Measurements from ENCODE around the gene POMC.
"Not testable (repeated sequence)": the region's sequence is repeated elsewhere in the genome, so short reads cannot be mapped to it uniquely, and the experiment has no call there.

POMC gene

DNA sequence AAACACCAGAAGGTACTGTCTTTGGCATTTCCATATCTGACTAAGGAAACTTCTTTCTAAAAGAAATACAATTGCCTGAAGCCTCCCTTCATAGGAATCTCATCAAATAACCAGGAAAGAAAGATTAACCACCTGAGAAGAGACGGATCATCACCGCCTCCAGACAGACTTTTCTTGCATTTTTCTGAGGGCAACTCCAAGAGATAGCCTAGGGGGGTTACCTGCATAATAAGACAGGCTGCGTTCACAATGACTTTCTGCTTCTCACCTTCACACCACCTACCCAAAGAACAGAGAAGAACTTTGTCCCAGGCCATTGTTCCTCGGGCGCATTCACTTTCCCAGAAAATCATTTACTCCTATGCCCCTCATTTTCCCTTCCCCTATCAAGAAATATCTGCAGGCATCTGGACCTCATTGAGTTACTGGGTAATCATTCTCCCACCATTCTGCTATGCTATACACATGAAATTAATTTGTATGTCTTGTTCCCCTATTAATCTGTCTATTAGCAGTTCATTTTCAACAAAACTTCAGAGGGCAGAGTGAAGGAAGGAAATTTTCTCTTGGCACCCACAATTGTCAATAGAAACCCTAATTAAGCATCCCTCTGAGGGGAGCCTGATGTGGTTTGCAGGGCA, 8.3 kb upstream of the POMC start:
- DNase-seq (ENCODE audit: low read depth, low spot score), result no peak

DNA sequence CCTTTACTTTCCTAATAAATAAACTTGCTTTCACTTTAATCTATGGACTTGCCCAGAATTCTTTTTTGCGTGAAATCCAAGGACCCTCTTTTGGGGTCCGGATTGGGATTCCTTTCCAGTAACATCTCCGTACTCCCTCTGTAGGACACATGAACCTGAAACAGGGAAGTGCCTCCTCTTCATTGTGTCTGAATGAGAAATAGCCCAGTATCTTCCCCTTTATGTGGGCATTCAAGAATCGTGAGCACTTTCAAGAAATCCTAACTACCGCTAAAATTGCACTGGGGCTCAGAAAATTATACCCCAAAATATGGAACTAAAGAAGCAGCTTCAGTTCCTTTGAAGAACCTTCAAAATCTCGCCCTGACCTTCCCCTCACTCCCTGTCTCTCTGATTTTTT, 7.8 kb upstream of the POMC start:
- no peak for DNase-seq (ENCODE audit: low read depth, low spot score)

DNA sequence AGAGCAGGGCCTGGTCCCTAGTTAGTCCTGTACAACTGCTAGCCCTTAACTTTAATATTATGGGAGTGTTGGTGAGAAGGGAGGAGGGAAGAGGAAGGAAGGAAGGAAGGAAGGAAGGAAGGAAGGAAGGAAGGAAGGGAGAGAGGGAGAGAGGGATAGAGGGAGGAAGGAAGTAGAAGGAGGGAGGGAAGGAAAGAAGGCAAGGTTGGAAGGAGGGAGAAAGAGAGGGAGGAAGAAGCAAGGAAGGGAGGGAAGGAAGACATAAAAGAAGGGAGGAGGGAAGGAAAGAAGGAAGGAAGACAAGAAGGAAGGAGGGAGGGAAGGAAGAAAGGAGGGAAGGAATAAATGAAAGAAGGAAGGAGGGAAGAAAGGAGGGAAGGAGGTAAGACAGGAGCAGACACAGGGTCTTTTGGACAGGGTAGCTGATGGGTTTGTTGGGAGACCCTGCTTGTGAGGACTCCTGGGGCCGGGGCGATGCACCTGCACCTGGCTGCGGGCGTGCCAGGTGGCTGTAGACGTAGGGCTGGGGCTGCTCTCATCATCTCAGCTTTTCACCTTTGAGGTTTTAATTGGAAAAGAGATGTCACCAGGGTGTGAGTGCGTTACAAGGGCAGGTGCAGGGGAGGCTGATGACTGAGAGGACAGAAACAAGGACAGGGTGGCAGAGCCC, 5.9 kb upstream of the POMC start:
- no peak for DNase-seq (ENCODE audit: low read depth, low spot score)

DNA sequence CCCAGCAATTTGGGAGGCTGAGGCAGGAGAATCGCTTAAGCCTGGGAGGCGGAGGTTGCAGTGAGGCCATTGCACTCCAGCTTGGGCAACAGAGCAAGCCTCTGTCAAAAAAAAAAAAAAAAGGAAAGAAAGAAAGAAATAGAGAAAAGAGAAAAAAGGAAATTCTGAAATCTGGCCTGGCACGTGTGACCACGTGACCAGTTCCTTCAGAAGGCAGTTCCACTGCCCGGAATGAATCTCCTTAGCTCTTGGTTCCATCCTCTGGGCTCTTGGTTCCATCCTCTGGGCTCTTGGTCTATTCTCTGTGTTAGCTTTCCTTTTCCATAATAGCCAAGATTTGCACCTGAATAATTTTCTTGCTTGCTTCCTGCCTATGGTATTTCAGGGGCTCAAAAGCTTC, 5.3 kb upstream of the POMC start:
- no peak for DNase-seq (ENCODE audit: low read depth, low spot score)

DNA sequence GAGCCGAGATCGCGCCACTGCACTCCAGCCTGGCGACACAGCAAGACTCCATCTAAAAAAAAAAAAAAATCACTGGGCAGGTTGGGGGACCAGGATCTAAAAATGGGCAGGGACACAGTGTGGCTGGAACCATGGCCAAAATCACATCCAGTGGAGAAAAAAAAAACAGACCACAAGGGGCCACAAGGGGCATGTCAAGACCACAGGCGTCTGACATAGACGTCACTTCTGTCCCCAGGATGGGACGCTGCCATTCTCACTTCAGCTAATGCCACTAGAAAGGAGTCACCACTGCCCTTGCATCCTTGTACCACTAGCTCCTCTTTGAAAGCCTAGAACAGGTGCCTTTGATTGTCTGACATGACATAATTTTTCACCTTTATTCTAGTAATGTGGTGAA, 2.5 kb upstream of the POMC start:
- DNase-seq (ENCODE audit: low read depth, low spot score), result no peak

DNA sequence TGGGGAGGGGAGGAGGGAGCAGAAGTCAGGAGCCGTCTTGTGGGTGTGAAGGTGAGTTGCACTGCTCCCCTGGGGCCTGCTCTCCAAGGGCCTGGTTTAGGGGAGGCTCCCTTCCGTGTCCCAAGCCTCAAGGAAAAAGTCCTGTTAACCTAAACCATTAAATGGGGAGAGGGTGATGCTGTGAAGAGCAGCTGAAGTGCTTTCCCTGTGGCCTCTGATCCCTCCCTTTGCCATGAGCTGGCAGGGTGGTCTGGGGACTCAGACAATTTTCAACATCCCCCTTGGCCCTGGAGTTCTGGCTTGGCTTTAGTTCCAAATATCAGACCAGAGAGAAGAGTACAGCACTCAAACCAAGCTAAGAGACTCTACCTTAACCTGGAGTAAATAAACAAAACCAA, 692 bp upstream of the POMC start:
- no peak for DNase-seq (ENCODE audit: low read depth, low spot score)

DNA sequence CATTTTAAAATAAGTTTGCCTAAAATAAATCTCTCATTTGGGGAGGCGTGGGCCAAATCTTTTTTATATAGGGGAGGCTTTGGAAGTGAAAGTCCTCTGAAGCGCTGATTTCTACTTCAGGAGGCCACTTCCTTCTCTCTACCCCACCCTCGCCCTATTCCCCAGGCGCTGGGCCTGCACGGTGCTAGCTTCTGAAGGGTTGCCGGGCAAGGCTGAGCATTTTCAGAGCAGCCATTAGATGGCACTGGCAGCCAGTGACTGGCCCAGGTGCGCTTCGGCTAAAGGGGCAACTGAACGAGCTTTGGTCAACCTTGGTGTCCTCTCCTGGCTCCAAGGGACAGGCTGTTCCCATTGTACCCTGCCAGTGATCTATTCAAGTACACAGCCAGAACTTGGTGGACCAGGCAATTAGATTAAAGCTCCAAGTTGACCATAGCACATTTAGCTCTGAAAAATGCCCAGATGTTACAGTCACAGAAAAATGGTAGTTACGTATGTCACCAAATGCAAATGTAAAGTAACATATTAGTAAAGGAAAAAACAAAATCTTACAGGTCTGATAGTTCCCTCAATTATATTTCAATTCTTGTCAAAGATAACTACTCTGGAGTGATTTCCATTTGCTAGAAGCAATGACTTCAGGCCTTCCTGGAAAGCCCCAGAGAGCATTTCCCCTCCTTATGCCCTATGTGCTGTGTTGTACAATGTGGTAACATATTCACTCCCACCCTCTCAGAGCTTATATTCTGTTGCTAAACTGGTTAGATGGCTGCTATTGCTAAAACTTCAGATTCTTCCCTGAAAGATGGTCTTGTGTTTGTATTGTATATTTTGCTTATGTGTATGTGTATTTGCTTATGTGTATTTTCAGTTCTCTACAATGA, 2.1 kb downstream of the POMC start:
- DNase-seq (ENCODE audit: low read depth, low spot score), result no peak

DNA sequence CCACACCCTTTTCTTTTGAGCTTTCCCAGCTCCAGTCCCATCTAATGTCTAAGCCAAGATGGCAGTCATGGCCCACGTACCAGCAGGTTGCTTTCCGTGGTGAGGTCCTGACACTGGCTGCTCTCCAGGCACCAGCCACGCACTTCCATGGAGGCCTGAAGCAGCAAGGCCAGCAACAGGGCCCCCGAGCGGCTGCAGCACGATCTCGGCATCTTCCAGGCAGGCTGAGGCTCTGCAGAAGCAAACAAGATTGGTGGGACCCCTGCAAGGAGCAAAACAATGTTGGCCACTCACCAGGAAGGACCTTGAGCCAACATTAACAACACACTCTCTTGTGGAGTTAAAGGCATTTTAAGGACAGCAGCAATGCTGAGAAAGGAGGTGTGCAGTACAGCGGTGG, 3.8 kb downstream of the POMC start:
- no peak for DNase-seq (ENCODE audit: low read depth, low spot score)

DNA sequence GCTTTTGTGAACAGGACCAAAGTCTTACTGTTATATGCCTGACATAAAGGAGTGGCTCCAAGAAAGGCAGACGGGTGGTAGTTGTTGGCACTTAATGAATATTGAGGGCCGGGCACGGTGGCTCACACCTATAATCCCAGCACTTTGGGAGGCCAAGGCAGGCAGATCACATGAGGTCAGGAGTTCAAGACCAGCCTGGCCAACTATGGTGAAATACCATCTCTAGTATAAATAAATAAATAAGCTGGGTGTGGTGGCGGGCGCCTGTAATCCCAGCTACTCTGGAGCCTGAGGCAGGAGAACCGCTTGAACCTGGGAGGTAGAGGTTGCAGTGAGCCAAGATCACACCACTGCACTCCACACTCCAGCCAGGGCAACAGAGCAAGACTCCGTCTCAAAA, 6.3 kb downstream of the POMC start:
- DNase-seq (ENCODE audit: low read depth, low spot score), result not testable (repeated sequence)

DNA sequence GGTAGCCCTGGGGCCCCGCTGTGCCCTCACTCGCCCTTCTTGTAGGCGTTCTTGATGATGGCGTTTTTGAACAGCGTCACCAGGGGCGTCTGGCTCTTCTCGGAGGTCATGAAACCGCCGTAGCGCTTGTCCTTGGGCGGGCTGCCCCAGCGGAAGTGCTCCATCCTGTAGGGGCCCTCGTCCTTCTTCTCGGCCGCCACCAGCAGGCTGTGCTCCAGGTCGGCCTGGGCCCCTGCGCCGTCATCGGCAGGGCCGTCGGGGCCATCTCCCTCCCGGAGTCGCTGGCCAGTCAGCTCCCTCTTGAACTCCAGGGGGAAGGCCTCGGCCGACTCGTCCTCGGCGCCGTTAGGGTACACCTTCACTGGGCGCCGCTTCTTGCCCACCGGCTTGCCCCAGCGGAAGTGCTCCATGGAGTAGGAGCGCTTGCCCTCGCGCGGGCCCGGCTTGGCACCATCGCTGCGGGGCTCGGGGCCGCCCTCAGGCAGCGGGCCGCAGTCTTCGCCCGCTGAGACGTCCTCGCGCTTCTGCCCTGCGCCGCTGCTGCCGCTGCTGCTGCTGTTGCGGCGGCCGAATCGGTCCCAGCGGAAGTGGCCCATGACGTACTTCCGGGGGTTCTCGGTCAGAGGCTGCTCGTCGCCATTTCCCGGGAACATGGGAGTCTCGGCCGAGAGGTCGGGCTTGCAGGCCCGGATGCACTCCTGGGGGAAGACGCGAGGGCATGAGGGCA, 7.2 kb downstream of the POMC start:
- DNase-seq (ENCODE audit: low read depth, low spot score), result no peak

DNA sequence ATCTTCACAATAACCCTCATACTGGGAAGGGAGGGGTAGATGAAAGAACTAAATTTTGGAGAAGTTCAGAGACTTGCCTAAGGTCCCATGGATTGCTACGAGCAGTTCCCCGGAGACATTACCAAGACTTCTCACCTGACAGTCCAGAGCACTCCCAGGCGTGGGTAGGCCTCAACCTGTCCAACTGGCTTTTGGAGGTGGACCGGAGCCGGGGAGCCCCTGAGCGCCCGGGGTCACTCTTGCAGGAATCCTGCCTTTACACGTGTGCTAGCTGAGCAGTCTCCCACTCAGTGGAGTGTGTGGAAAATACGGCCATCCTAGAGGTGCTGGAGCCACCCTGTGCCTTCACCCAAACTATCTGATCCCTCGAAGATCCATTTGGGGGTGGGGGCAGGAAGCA, 8.0 kb downstream of the POMC start:
- DNase-seq (ENCODE audit: low read depth, low spot score), result no peak

DNA sequence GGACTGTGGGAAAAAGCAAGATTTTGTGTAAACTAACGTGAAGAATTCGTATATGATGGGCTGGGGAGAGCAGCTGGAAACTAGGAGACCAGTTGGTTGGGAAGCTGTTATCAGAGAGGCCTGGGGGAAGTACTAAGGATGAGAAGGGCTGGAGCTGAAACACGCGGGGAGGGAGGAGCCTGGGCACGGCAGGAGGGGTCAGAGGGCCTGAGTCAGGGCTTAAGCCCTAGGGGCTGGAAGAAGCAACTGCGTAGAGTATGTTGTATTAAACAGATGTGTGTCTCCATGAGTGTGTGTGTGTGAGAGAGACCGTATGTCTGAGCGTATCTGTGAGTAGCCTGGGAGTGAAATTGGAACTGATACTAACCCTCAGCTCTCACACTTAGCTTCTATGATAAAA, 8.4 kb downstream of the POMC start:
- no peak for DNase-seq (ENCODE audit: low read depth, low spot score)

DNA sequence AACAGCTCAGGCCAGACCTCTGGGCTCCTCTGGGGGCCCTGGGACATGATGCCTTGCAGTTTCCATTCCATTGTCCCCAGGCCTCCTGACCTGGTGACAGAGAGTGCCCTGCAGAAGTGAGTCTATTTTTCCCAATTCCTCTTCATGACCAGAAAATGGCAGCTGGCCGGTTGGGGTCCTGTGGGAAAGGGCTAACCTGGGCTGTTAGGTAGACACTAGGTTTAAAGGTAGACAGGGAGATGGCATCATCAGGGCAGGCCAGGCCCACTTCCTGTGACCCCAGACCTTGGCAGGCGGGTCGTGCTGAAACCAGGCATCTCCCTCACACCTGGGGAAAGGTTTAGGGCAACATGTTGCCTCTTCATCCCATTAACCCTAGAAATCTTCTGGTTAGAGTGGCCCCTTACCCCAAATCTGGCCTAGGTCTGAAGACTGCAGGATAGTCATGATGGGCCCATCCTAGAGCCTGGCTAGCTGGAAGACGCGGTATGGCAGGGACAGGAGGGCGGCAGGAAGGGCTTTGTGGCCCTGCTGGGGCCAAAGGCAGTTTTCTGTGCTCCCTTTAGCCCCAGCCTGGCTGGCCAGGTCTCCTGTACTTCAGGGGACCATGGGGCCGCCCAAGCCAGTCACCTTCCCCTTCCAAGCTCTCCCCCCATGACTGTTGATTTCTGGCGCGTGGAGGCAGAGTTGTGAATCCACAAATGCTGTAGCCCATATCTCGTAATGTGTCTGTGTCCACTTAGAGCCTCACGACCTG, 10.1 kb downstream of the POMC start:
- DNase-seq (ENCODE audit: low read depth, low spot score), result no peak

DNA sequence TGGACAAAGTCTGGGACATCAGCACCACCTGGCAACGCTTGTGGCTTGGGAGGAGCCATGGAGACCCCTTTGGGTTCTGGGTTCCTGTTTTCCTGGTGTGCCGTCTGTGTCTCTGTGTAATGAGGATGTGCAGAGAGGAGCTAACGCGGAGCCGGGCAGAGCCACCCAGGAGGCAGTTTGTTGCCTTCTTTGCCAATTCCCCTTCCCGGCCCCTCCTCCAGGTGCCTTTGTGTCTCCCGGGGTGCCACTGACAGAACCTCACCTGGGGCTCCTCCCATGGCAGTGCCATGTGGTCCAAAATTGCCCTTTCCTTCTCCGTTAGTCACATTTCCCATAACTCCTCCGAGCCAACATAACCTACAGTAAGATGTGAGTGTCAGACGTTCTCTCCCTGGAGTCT, 13.0 kb downstream of the POMC start:
- no peak for DNase-seq (ENCODE audit: low read depth, low spot score)

DNA sequence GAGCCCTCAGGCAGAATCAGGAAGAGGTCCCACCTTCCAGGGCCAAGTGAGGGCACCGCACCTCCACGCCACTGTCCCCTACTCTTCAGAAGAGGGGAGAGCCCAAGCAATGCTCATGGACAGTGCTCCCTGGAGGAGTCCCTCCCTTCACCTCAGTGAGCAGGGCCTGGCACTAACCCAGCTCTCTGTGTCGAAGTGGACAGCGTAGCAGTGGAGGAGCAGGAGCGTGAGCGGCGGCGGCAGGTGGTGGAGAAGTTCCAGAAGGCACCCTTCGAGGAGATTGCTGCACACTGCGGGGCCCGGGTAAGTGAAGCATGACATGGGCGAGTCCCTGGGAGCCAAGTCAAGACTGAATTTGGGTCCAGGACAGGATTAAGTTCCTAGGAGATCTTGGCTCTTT, 16.7 kb downstream of the POMC start:
- no peak for DNase-seq (ENCODE audit: low read depth, low spot score)

DNA sequence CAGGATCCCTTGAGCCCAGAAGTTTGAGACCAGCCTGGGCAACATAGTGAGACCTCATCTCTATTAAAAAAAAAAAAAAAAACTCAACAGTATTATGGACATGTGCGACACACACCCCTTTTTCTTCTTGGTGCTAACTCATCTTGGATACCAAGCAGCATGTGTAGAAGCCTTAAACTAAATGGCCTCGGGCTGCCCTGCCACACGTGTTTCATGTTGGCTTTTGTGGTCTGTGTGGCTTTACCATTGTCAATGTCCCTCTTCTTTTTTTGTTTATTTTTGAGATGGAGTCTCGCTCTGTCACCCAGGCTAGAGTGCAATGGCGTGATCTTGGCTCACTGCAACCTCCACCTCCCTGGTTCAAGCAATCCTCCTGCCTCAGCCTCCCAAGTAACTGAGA, 17.4 kb downstream of the POMC start:
- DNase-seq (ENCODE audit: low read depth, low spot score), result not testable (repeated sequence)

DNA sequence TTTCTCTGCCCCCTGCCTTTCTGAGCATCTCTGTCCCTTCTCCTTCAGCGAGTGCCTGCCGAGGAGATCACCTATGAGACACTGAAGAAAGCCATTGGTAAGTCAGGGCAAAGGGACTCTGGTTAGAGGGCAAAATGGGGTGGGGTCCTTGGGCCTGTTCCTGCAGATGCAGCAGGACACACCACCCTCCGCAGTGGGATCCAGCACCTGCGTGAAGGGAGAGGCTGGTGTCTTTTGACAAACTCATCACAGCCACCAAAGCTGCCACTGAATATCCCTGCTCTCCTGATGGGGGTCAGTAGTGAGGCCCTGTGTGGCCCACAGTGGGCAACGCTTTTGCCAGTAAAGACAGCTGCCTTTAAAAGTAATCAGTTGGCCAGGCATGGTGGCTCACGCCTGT, 18.7 kb downstream of the POMC start:
- no peak for DNase-seq (ENCODE audit: low read depth, low spot score)

DNA sequence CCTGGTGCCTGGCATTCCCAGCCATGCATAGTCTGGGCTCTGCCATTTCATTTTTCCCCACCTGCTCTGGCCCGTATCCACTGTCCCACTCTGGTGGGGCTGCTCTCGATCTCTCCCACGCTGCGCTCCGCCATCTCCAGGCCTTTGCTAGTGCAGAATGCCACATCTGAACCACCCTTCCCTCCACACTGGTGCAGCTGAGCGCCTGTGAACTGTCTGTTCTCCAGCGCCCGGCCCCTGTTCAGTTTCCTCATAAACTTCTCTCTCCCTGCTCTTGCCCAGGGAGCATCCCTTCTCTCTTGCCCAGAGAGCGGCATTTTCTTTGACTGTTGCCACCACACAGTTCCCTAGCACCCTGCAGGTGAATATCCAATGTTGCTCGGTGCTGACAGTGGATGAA, 21.5 kb downstream of the POMC start:
- DNase-seq (ENCODE audit: low read depth, low spot score), result no peak

DNA sequence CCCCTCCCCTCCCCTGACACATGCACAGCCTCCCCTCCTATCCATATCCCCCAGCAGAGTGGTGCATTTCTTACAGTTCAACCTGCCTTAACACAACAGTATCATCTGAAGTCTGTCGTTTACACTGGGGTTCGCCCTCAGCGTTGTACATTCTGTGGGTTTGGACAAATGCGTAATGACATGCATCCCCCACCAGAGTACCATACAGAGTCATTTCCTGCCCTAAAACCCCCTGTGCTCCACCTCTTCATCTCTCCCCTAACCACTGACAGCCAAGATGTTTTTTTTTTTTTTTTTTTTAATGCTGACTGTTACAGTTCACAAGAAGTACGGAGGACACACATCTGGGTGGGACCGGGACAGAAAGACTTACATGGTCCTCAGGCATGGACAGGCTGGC, 22.6 kb downstream of the POMC start:
- DNase-seq (ENCODE audit: low read depth, low spot score), result no peak

DNA sequence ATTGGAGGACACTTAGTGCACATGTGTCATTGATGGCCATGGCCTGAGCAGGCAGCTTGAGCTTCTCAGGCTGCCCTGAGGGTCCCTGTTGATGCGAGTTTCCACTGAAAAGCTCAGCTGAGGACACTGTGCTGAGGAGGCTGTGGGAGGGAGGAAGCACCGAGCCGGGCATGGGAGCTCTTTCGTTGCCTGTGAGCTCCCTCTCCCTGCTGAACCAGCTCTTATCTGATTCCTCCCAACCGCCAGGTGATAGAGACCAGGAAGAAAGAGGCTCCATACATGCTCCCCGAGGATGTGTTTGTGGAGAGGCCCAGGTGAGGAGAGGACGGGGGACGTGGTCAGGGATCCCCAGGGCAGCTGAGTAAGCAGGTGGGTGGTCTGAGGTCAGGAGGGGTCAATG, 27.3 kb downstream of the POMC start:
- no peak for DNase-seq (ENCODE audit: low read depth, low spot score)

DNA sequence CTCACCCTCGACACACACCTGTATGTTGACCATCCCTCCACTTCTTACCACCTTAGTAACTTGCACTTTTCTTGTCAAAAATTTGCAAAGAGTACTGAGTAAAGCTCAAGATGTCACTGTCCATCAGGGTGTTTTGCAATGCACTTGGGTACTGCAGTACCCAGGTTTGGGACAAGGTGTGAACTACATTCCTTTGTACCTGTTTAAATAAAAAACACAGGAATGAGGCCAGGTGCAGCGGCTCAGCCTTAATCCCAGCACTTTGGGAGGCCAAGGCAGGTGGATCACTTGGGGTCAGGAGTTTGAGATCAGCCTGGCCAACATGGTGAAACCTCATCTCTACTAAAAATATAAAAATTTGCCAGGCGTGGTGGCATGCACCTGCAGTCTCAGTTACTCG, 27.8 kb downstream of the POMC start:
- not testable (repeated sequence) for DNase-seq (ENCODE audit: low read depth, low spot score)
